Measurements from ENCODE around the gene NTN3. TPM values are rescaled to one million over a fixed set of nuclear protein-coding genes. Genes with fewer than 3 reads are reported as not detected.

The NTN3 gene
- polyA plus RNA-seq, 1 experiment = 0.38 TPM

DNA sequence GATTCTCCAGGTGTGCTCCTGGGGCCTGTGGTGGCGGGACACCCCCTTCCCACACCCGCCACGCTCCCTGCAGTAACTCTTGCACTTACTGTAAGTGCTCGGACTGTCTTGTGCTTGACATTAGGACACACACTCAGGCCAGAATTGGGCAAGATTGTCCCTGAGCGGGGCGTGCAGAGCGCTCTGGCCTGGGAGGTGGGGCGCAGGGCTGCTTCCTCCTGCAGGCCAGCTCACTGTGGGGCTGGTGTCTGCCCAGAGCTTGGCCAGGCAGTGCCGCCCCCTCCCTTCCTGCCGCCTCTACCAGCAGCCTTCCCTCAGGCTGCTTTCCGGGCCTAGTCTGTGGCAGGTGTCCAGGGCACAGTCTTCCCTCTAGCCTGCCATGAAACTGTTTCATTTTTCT is 36.6 kb downstream of the NTN3 start:
- Histone ChIP-seq H3K9me3 (ENCODE audit: control insufficient read depth, insufficient read depth, low read length) (no peaks in the 10 kb centered on the region), H3K27me3 (ENCODE audit: control insufficient read depth, insufficient read depth, low read length) (no peaks in the 10 kb centered on the region), H3K4me3 (ENCODE audit: low read depth, low read length) (no peak overlapping the region), H3K27ac (ENCODE audit: low read depth, low read length) (no peak overlapping the region)
- POLR2A ChIA-PET = no interaction called here
- TF ChIP-seq, protein P1, sequence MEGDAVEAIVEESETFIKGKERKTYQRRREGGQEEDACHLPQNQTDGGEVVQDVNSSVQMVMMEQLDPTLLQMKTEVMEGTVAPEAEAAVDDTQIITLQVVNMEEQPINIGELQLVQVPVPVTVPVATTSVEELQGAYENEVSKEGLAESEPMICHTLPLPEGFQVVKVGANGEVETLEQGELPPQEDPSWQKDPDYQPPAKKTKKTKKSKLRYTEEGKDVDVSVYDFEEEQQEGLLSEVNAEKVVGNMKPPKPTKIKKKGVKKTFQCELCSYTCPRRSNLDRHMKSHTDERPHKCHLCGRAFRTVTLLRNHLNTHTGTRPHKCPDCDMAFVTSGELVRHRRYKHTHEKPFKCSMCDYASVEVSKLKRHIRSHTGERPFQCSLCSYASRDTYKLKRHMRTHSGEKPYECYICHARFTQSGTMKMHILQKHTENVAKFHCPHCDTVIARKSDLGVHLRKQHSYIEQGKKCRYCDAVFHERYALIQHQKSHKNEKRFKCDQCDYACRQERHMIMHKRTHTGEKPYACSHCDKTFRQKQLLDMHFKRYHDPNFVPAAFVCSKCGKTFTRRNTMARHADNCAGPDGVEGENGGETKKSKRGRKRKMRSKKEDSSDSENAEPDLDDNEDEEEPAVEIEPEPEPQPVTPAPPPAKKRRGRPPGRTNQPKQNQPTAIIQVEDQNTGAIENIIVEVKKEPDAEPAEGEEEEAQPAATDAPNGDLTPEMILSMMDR (IDR thresholded peaks at IDR 0.05; ENCODE audit: low read depth, low read length) = no peak
- no peak for DNase-seq (ENCODE audit: low read depth, low spot score)
- CTCF ChIA-PET = no interaction called here

DNA sequence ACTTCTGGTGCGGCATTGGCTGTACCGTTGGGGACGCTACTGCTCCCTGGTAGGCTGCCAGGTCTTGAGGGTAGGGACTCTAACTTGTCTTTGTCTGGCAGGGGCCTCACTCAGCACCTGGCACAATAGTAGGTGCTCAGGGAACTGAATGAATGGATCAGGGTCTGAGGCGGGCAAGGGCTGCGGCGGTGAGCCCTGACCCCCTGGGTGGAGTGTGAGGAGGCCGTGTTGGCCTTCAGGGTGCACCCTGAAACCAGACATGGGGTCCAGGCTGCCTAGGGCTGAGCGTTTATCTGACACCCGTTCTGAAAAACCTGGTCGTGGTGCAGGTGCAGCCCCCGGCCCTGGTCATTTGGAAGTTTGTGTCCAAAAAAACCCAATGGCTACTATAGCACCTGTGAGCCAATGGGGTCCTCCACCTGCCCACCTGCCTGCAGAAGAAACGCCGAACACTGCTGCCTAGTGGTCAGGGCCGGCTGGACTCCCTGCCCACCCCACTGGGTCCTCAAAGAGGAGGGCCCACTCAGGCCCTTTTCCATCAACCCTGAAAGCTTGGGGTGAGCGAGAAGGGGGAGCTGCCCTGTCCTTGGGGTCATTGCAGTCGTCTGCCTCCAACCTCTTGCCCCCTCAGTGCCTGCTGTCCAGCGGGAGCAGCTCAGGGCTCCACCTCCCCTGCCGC is 37.8 kb downstream of the NTN3 start:
- no peak overlapping the region for H3K4me3 ChIP-seq (ENCODE audit: low read depth, low read length)
- H3K27ac ChIP-seq (ENCODE audit: low read depth, low read length) = no peak overlapping the region
- POLR2A ChIA-PET = no interaction called here
- DNase-seq (ENCODE audit: low read depth, low spot score) = no peak
- CTCF ChIA-PET = no interaction called here
- H3K27me3 ChIP-seq (ENCODE audit: control insufficient read depth, insufficient read depth, low read length) = no peaks in the 10 kb centered on the region
- TF ChIP-seq, protein P1 (IDR thresholded peaks at IDR 0.05; ENCODE audit: low read depth, low read length) = no peak
- H3K9me3 ChIP-seq (ENCODE audit: control insufficient read depth, insufficient read depth, low read length) = peaks cover 4% of the 10 kb centered on the region; the same call in 1 of the 2 replicates

- DNase-seq (ENCODE audit: low read depth, low spot score) = peak; percentile 20
- H3K4me3 ChIP-seq (ENCODE audit: low read depth, low read length) = peak overlapping the region; percentile 22; the same call in 1 of the 2 replicates
- H3K27ac ChIP-seq (ENCODE audit: low read depth, low read length) = peak overlapping the region; percentile 11
- TF ChIP-seq, protein P1 (IDR thresholded peaks at IDR 0.05; ENCODE audit: low read depth, low read length) = no peak
- peaks cover 4% of the 10 kb centered on the region; the same call in 1 of the 2 replicates for H3K9me3 ChIP-seq (ENCODE audit: control insufficient read depth, insufficient read depth, low read length)
- ChIA-PET POLR2A (interaction anchor here (1.0 to 1.2 kb wide), 2 partner anchors 9 kb away, joined by 6 to 11 read pairs; partner anchors contain the start of gene AMDHD2), CTCF (interaction anchor here (4.2 kb wide), 1 partner anchor 10 kb away, joined by 20 read pairs; no protein-coding TSS in a partner anchor)
- H3K27me3 ChIP-seq (ENCODE audit: control insufficient read depth, insufficient read depth, low read length) = no peaks in the 10 kb centered on the region
Measured at GRCh38 chr16:2511128-2511800, 40.2 kb downstream of the NTN3 start.

- DNase-seq (ENCODE audit: low read depth, low spot score) = no peak
- Histone ChIP-seq H3K9me3 (ENCODE audit: control insufficient read depth, insufficient read depth, low read length) (peaks cover 4% of the 10 kb centered on the region; the same call in 1 of the 2 replicates), H3K4me3 (ENCODE audit: low read depth, low read length) (no peak overlapping the region), H3K27me3 (ENCODE audit: control insufficient read depth, insufficient read depth, low read length) (no peaks in the 10 kb centered on the region), H3K27ac (ENCODE audit: low read depth, low read length) (no peak overlapping the region)
- TF ChIP-seq, protein P1 (IDR thresholded peaks at IDR 0.05; ENCODE audit: low read depth, low read length) = no peak
- CTCF ChIA-PET = interaction anchor here (4.2 kb wide), 1 partner anchor 10 kb away, joined by 20 read pairs; no protein-coding TSS in a partner anchor
- POLR2A ChIA-PET = interaction anchor here (1.0 to 1.2 kb wide), 3 partner anchors 8 to 357 kb away, joined by 3 to 11 read pairs (median 6); partner anchors contain the start of genes AMDHD2 and TRAF7
Measured at GRCh38 chr16:2511996-2512734, 41.1 kb downstream of the NTN3 start.
